Measurements from ENCODE around the gene B4GALNT4. TPM values are rescaled to one million over a fixed set of nuclear protein-coding genes. Genes with fewer than 3 reads are reported as not detected.
"Not testable (repeated sequence)": the region's sequence is repeated elsewhere in the genome, so short reads cannot be mapped to it uniquely, and the experiment has no call there.

Gene B4GALNT4
- 10 to 100 TPM in 2 of 4 donors, 1 to 10 TPM in 2; 7.1 to 22.2 (median 14.1) TPM for total RNA-seq

- Histone ChIP-seq H3K4me3 (peak within 1 kb of the TSS; percentile 14 to 52 (median 26)), H3K27me3 (peaks cover 0 to 54% of the 10 kb centered on the region in 2 donors), H3K27ac (peak within 1 kb of the TSS in 3 of 4 donors; percentile 40 to 76 (median 67)), H3K4me1 (peaks cover 0 to 38% (median 11%) of the 10 kb centered on the region in 4 donors), H3K9me3 (no peaks in the 10 kb centered on the region), H3K36me3 (no peaks in the 10 kb centered on the region)
- no peak for TF ChIP-seq POLR2A (IDR thresholded peaks at IDR 0.05)
- TF ChIP-seq EP300 (IDR thresholded peaks at IDR 0.05), result no peak
- TF ChIP-seq CTCF (IDR thresholded peaks at IDR 0.05), result no peak
- no peak for DNase-seq (ENCODE audit: low spot score in 2 of 2)
- WGBS, 2 donors, result 0% methylated on average over 7 of the region's 118 CpGs; no CpG with 5 or more reads in 1 of the 2 donors
Measured at GRCh38 chr11:369336-370018, at the start of gene B4GALNT4. Gene B4GALNT4 (plus strand): TSS chr11:369499. CDS start chr11:369804, 305 bp downstream.

- H3K9me3 ChIP-seq; H3K27me3 ChIP-seq; H3K36me3 ChIP-seq; DNase-seq (ENCODE audit: low spot score in 2 of 2): not testable (repeated sequence)
- peaks cover 0 to 49% (median 29%) of the 10 kb centered on the region in 4 donors for H3K4me1 ChIP-seq
- 1% methylated on average over 8 of the region's 10 CpGs; no CpG with 5 or more reads in 1 of the 2 donors for WGBS, 2 donors
- peak overlapping the region; percentile 40 to 86 (median 74) for H3K4me3 ChIP-seq
- peak overlapping the region; percentile 89 to 98 (median 95) for H3K27ac ChIP-seq
Measured at GRCh38 chr11:319888-320273, 49.4 kb upstream of the B4GALNT4 start.

GRCh38 chr11:324156-324555 is 45.1 kb upstream of the B4GALNT4 start:
- Histone ChIP-seq H3K27me3 (no peaks in the 10 kb centered on the region), H3K4me1 (peaks cover 4 to 56% (median 44%) of the 10 kb centered on the region in 4 donors), H3K9me3 (no peaks in the 10 kb centered on the region), H3K4me3 (no peak overlapping the region), H3K36me3 (peaks cover 0 to 4% (median 0%) of the 10 kb centered on the region in 3 donors), H3K27ac (peak overlapping the region; percentile 74 to 97 (median 94))
- DNase-seq (ENCODE audit: low spot score in 2 of 2), result no peak
- TF ChIP-seq EP300 (IDR thresholded peaks at IDR 0.05), result no peak
- TF ChIP-seq CTCF (IDR thresholded peaks at IDR 0.05), result no peak
- TF ChIP-seq POLR2A (IDR thresholded peaks at IDR 0.05), result no peak
- 55 to 72% methylated on average over 11 of the region's 11 CpGs for WGBS, 2 donors

- peak overlapping the region; percentile 86 to 97 (median 94) for H3K27ac ChIP-seq
- peak; percentile 36 to 60 for DNase-seq (ENCODE audit: low spot score in 2 of 2)
- H3K36me3 ChIP-seq, H3K4me3 ChIP-seq, H3K9me3 ChIP-seq, H3K27me3 ChIP-seq: not testable (repeated sequence)
- WGBS, 2 donors, result 50 to 53% methylated on average over 27 to 29 of the region's 34 CpGs
- peaks cover 4 to 56% (median 45%) of the 10 kb centered on the region in 4 donors for H3K4me1 ChIP-seq
Measured at GRCh38 chr11:324593-325517, 44.4 kb upstream of the B4GALNT4 start.

- Histone ChIP-seq H3K36me3 (no peaks in the 10 kb centered on the region), H3K27me3 (no peaks in the 10 kb centered on the region), H3K4me3 (no peak overlapping the region), H3K9me3 (no peaks in the 10 kb centered on the region), H3K4me1 (peaks cover 4 to 61% (median 44%) of the 10 kb centered on the region in 4 donors), H3K27ac (peak overlapping the region; percentile 86 to 97 (median 94))
- peak in 1 of 2 donors; percentile 13 for DNase-seq (ENCODE audit: low spot score in 2 of 2)
- 85 to 89% methylated on average over 30 of the region's 30 CpGs for WGBS, 2 donors
- TF ChIP-seq EP300 (IDR thresholded peaks at IDR 0.05), result no peak
- no peak for TF ChIP-seq CTCF (IDR thresholded peaks at IDR 0.05)
- TF ChIP-seq POLR2A (IDR thresholded peaks at IDR 0.05), result no peak
Measured at GRCh38 chr11:325796-326591, 43.3 kb upstream of the B4GALNT4 start.

Measured in tibial nerve (tissue), 4 donors.